NCI-H1417 treated with DMSO at 0.1 percent for 48 hours (cell line): Measurements from ENCODE around the gene MED13.
A peak's percentile ranks its signal among the peaks of the same experiment; 100 is the strongest.
"Not testable (repeated sequence)": the region's sequence is repeated elsewhere in the genome, so short reads cannot be mapped to it uniquely, and the experiment has no call there.

Experiments
- DNase-seq: peaks from one replicate; lab custom pipeline; 2025; lab: John Stamatoyannopoulos, UW

The MED13 gene

GRCh38 chr17:61997664-61998063, 67.4 kb downstream of the MED13 start:
- no peak for DNase-seq

GRCh38 chr17:61996916-61997605, 68.0 kb downstream of the MED13 start:
- DNase-seq, result no peak

GRCh38 chr17:61989509-61989908, 75.6 kb downstream of the MED13 start:
- DNase-seq, result no peak

GRCh38 chr17:61986898-61987297, 78.2 kb downstream of the MED13 start:
- DNase-seq, result no peak

GRCh38 chr17:61984821-61985220, 80.3 kb downstream of the MED13 start:
- DNase-seq, result no peak

- no peak for DNase-seq
These were observed 83.8 kb downstream of the MED13 start for GRCh38 chr17:61981323-61981722.

GRCh38 chr17:61980535-61980934, 84.5 kb downstream of the MED13 start:
- no peak for DNase-seq

- DNase-seq, result no peak
These were observed 91.0 kb downstream of the MED13 start for GRCh38 chr17:61974115-61974514.

- no peak for DNase-seq
These were observed 92.8 kb downstream of the MED13 start for GRCh38 chr17:61972311-61972710.

GRCh38 chr17:61970030-61970429, 95.0 kb downstream of the MED13 start:
- no peak for DNase-seq

- no peak for DNase-seq
These were observed 96.3 kb downstream of the MED13 start for GRCh38 chr17:61968757-61969156.

- no peak for DNase-seq
These were observed 97.3 kb downstream of the MED13 start for GRCh38 chr17:61967729-61968128.

GRCh38 chr17:61966191-61966590, 98.9 kb downstream of the MED13 start:
- no peak for DNase-seq

- no peak for DNase-seq
These were observed 109.5 kb downstream of the MED13 start for GRCh38 chr17:61955619-61956018.

- no peak for DNase-seq
These were observed 117.6 kb downstream of the MED13 start for GRCh38 chr17:61947367-61948078.

- no peak for DNase-seq
These were observed 118.7 kb downstream of the MED13 start for GRCh38 chr17:61946359-61946758.

GRCh38 chr17:61943117-61943516, 122.0 kb downstream of the MED13 start:
- DNase-seq, result no peak

- no peak for DNase-seq
These were observed 123.0 kb downstream of the MED13 start for GRCh38 chr17:61942085-61942484.

GRCh38 chr17:61928101-61928436, 137.0 kb downstream of the MED13 start:
- no peak for DNase-seq

- peak; percentile 61 for DNase-seq
These were observed 137.6 kb downstream of the MED13 start, which contains the start of gene INTS2 for GRCh38 chr17:61927208-61928100. INTS2 (minus strand) TSS chr17:61927982; CDS start chr17:61926644, 1,338 bp downstream.

GRCh38 chr17:61926826-61927207, 138.3 kb downstream of the MED13 start:
- DNase-seq, result no peak

- not testable (repeated sequence) for DNase-seq
These were observed 149.9 kb downstream of the MED13 start for GRCh38 chr17:61915162-61915561.
